GM13977 (cell line): Measurements from ENCODE around the gene ADGRF4.

Experiments
- DNase-seq: peaks from one replicate; pipeline ENCODE4 v3.0.0; 2012; ENCODE audit warnings: low spot score
- in situ Hi-C: fragments of 300-500 bp; cut with MboI; formaldehyde crosslinking; loops from one replicate; pipeline ENCODE4 v1.12.0; 2022; ENCODE audit warnings: low sequenced_read_pairs, low pct_unique_long_range_greater_than_20kb, mixed read lengths, inconsistent platforms; ENCODE audit not compliant: unreplicated experiment
- TF ChIP-seq, protein P1 (sequence below): IDR thresholded peaks from 2 replicates; pipeline ENCODE4 v1.5.1; 2012; ENCODE audit warnings: mild to moderate bottlenecking, control low read depth; ENCODE audit not compliant: insufficient read depth; ENCODE audit errors: extremely low read depth, missing control alignments

ADGRF4 gene

GRCh38 chr6:47727391-47727790, 29.0 kb downstream of the ADGRF4 start:
- DNase-seq: no peak
- TF ChIP-seq, protein P1, sequence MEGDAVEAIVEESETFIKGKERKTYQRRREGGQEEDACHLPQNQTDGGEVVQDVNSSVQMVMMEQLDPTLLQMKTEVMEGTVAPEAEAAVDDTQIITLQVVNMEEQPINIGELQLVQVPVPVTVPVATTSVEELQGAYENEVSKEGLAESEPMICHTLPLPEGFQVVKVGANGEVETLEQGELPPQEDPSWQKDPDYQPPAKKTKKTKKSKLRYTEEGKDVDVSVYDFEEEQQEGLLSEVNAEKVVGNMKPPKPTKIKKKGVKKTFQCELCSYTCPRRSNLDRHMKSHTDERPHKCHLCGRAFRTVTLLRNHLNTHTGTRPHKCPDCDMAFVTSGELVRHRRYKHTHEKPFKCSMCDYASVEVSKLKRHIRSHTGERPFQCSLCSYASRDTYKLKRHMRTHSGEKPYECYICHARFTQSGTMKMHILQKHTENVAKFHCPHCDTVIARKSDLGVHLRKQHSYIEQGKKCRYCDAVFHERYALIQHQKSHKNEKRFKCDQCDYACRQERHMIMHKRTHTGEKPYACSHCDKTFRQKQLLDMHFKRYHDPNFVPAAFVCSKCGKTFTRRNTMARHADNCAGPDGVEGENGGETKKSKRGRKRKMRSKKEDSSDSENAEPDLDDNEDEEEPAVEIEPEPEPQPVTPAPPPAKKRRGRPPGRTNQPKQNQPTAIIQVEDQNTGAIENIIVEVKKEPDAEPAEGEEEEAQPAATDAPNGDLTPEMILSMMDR: no peak
- in situ Hi-C loops: loop anchor here (25.0 kb wide), 2 partner anchors 90 to 315 kb away; no protein-coding TSS in a partner anchor

- TF ChIP-seq, protein P1: no peak
- in situ Hi-C loops: loop anchor here (25.0 kb wide), 2 partner anchors 92 to 317 kb away; no protein-coding TSS in a partner anchor
- DNase-seq: no peak
Measured at GRCh38 chr6:47729019-47729418, 30.6 kb downstream of the ADGRF4 start.

- TF ChIP-seq, protein P1: no peak
- in situ Hi-C loops: loop anchor here (25.0 kb wide), 2 partner anchors 92 to 317 kb away; no protein-coding TSS in a partner anchor
Measured at GRCh38 chr6:47729457-47729856, 31.1 kb downstream of the ADGRF4 start.

GRCh38 chr6:47733879-47734558, 35.6 kb downstream of the ADGRF4 start:
- in situ Hi-C loops: loop anchor here (25.0 kb wide), 2 partner anchors 97 to 322 kb away; no protein-coding TSS in a partner anchor
- TF ChIP-seq, protein P1: peak; percentile 67
- DNase-seq: peak; percentile 36

More at GRCh38 chr6:47729457-47729856, 31.1 kb downstream of the ADGRF4 start:
- DNase-seq: no peak

GRCh38 chr6:47734831-47735481, 36.6 kb downstream of the ADGRF4 start:
- in situ Hi-C loops: loop anchor here (25.0 kb wide), 2 partner anchors 98 to 323 kb away; no protein-coding TSS in a partner anchor
- DNase-seq: no peak
- TF ChIP-seq, protein P1: no peak

DNA sequence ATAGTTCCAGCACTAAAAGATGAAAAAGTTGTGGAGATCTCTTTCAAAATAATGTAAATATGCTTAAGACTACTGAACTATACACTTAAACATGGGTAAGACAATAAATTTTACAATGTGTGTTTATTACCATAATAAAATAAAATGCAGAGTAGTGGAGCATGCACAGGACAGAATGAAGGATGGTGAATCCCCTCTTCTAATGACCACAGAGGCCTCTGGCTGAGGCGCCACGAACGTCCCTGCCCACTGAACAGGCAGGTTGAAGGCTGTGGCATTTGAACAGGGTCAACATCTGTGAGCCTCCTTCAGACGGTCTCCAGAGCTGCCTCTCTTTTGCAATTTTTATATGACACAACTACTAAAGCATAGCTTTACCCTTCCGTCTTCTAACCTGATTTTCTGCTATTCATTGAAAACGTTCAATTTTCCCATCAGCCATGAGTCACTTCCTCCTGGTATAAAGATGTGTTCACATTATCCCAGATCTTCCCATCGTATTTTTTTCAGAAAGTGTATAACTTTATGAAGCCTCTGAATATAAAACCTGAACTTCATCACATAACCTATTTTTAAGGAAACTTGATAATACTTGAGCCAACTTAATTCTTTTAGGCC, 37.8 kb downstream of the ADGRF4 start:
- DNase-seq: no peak
- TF ChIP-seq, protein P1: no peak
- in situ Hi-C loops: loop anchor here (25.0 kb wide), 2 partner anchors 99 to 324 kb away; no protein-coding TSS in a partner anchor
